ENCODE results near the gene DEAF1.

DNA sequence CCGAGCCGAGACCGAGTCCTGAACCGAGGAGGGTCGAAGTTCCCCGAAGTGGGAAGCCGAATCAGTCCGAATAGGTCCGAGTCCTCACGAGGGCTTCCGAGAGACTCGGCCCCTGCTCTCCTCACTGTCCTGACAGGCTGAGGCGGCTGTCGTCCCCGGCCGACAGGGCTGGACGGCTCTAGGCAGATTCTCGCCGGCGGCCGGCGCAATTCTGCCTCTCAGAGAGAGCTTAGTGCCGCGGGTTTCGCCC is 191 bp upstream of the DEAF1 start:
- TF ChIP-seq RAD21 (IDR thresholded peaks at IDR 0.05; ENCODE audit: low read depth) (no peak), FOSL1 (IDR thresholded peaks at IDR 0.05; ENCODE audit: low read depth) (no peak), EZH2 (IDR thresholded peaks at IDR 0.05) (no peak), CBX3 (IDR thresholded peaks at IDR 0.05; ENCODE audit: low read depth) (no peak), ZNF274 (IDR thresholded peaks at IDR 0.05; ENCODE audit: low read depth, low read length) (no peak), CEBPB (IDR thresholded peaks at IDR 0.05; ENCODE audit: low read depth) (no peak), POLR2AphosphoS5 (IDR thresholded peaks at IDR 0.05; ENCODE audit: low read depth, low read length) (no peak), SRF (IDR thresholded peaks at IDR 0.05; ENCODE audit: low read depth) (no peak), SP1 (IDR thresholded peaks at IDR 0.05; ENCODE audit: low read depth) (no peak)
- TF ChIP-seq, protein P1, sequence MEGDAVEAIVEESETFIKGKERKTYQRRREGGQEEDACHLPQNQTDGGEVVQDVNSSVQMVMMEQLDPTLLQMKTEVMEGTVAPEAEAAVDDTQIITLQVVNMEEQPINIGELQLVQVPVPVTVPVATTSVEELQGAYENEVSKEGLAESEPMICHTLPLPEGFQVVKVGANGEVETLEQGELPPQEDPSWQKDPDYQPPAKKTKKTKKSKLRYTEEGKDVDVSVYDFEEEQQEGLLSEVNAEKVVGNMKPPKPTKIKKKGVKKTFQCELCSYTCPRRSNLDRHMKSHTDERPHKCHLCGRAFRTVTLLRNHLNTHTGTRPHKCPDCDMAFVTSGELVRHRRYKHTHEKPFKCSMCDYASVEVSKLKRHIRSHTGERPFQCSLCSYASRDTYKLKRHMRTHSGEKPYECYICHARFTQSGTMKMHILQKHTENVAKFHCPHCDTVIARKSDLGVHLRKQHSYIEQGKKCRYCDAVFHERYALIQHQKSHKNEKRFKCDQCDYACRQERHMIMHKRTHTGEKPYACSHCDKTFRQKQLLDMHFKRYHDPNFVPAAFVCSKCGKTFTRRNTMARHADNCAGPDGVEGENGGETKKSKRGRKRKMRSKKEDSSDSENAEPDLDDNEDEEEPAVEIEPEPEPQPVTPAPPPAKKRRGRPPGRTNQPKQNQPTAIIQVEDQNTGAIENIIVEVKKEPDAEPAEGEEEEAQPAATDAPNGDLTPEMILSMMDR (IDR thresholded peaks at IDR 0.05 in 2 of 3, conservative IDR thresholded peaks at IDR 0.05 in 1 of 3; ENCODE audit: borderline replicate concordance in 1 of 3, insufficient read depth in 1 of 3, low read depth in 2 of 3, low read length in 2 of 3) = no peak
- TF ChIP-seq, protein P2, sequence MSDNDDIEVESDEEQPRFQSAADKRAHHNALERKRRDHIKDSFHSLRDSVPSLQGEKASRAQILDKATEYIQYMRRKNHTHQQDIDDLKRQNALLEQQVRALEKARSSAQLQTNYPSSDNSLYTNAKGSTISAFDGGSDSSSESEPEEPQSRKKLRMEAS (IDR thresholded peaks at IDR 0.05) = no peak
- TF ChIP-seq, protein P3, sequence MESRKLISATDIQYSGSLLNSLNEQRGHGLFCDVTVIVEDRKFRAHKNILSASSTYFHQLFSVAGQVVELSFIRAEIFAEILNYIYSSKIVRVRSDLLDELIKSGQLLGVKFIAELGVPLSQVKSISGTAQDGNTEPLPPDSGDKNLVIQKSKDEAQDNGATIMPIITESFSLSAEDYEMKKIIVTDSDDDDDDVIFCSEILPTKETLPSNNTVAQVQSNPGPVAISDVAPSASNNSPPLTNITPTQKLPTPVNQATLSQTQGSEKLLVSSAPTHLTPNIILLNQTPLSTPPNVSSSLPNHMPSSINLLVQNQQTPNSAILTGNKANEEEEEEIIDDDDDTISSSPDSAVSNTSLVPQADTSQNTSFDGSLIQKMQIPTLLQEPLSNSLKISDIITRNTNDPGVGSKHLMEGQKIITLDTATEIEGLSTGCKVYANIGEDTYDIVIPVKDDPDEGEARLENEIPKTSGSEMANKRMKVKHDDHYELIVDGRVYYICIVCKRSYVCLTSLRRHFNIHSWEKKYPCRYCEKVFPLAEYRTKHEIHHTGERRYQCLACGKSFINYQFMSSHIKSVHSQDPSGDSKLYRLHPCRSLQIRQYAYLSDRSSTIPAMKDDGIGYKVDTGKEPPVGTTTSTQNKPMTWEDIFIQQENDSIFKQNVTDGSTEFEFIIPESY (IDR thresholded peaks at IDR 0.05; ENCODE audit: extremely low read depth, insufficient replicate concordance, low read length) = no peak
- TF ChIP-seq, protein P4, sequence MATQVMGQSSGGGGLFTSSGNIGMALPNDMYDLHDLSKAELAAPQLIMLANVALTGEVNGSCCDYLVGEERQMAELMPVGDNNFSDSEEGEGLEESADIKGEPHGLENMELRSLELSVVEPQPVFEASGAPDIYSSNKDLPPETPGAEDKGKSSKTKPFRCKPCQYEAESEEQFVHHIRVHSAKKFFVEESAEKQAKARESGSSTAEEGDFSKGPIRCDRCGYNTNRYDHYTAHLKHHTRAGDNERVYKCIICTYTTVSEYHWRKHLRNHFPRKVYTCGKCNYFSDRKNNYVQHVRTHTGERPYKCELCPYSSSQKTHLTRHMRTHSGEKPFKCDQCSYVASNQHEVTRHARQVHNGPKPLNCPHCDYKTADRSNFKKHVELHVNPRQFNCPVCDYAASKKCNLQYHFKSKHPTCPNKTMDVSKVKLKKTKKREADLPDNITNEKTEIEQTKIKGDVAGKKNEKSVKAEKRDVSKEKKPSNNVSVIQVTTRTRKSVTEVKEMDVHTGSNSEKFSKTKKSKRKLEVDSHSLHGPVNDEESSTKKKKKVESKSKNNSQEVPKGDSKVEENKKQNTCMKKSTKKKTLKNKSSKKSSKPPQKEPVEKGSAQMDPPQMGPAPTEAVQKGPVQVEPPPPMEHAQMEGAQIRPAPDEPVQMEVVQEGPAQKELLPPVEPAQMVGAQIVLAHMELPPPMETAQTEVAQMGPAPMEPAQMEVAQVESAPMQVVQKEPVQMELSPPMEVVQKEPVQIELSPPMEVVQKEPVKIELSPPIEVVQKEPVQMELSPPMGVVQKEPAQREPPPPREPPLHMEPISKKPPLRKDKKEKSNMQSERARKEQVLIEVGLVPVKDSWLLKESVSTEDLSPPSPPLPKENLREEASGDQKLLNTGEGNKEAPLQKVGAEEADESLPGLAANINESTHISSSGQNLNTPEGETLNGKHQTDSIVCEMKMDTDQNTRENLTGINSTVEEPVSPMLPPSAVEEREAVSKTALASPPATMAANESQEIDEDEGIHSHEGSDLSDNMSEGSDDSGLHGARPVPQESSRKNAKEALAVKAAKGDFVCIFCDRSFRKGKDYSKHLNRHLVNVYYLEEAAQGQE (IDR thresholded peaks at IDR 0.05; ENCODE audit: low read depth) = no peak
- TF ChIP-seq, protein P5, sequence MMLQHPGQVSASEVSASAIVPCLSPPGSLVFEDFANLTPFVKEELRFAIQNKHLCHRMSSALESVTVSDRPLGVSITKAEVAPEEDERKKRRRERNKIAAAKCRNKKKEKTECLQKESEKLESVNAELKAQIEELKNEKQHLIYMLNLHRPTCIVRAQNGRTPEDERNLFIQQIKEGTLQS (IDR thresholded peaks at IDR 0.05) = no peak

All from HCT116 (cell line).